ENCODE measurements around the gene RNF4.

Gene RNF4

GRCh38 chr4:2551118-2551517 is 82.2 kb downstream of the RNF4 start:
- no peak for TF ChIP-seq CTCF (conservative IDR thresholded peaks at IDR 0.05; ENCODE audit: low read length)
- no peak overlapping the region for H3K4me3 ChIP-seq (ENCODE audit: low read length)
- DNase-seq (ENCODE audit: low read depth): no peak

GRCh38 chr4:2552806-2553205 is 83.9 kb downstream of the RNF4 start:
- TF ChIP-seq CTCF (conservative IDR thresholded peaks at IDR 0.05; ENCODE audit: low read length): no peak
- DNase-seq (ENCODE audit: low read depth): no peak
- H3K4me3 ChIP-seq (ENCODE audit: low read length): no peak overlapping the region

DNA sequence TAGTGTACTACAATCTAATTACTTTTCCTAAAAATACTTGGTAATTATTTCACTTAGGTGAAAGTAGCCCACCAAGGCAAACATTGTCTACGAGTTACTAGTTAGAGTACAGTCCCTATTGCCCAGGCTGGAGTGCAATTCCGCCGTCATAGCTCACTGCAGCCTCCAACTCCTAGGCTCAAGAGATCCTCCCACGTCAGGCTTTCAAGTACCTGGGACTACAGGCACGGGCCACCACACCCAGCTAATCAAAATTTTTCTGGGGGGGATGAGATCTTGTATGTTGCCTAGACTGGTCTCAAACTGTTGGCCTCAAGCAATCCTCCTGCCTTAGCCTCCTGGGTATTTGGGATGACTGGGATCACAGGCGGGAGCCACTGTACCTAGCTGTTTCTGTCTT is 89.4 kb downstream of the RNF4 start:
- DNase-seq (ENCODE audit: low read depth): no peak
- no peak for TF ChIP-seq CTCF (conservative IDR thresholded peaks at IDR 0.05; ENCODE audit: low read length)
- H3K4me3 ChIP-seq (ENCODE audit: low read length): no peak overlapping the region

DNA sequence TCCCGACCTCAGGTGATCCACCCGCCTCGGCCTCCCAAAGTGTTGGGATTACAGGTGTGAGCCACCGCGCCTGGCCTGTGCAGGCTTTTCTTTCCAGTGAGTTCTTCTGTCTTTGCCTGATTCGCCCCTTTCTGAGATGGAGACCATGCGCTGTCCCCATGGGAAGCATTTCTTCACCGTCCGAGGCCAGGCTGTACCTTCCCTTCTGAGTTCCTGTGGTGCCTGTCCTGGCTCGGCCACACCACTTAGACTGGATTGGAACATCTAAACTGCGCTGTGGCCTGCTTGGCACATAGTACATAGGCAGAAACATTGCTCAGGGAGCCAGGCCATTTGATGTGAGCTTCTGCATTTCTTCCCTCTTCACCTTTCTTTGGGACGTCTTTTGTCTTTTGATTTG is 91.3 kb downstream of the RNF4 start:
- TF ChIP-seq CTCF (conservative IDR thresholded peaks at IDR 0.05; ENCODE audit: low read length): no peak

More for the DNA sequence above, 91.3 kb downstream of the RNF4 start:
- DNase-seq (ENCODE audit: low read depth): no peak
- no peak overlapping the region for H3K4me3 ChIP-seq (ENCODE audit: low read length)

All from AG10803 (cell line).